ENCODE results near the gene OSR1.

DNA sequence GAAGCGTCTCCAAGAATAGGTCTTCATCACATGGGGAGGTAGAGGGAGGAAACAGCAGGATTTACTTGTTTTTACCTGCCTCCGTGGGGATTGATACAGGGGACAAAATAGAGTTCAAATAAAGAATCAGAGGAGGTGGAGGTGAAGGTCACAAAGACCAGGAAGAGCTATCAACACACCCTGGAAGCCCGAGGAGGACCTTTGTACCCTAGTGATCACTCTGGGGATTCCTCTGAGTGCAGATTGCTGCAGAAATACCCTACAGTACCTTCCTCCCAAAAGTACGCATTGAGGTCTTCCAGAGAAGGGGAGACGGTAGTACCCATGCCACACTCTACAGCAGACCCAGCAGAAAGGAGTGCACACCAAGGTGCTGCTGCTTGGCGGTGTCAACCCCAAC is 44.9 kb downstream of the OSR1 start:
- TF ChIP-seq POLR2AphosphoS5 (IDR thresholded peaks at IDR 0.05; ENCODE audit: low read depth, low read length) = no peak
- TF ChIP-seq, protein P1, sequence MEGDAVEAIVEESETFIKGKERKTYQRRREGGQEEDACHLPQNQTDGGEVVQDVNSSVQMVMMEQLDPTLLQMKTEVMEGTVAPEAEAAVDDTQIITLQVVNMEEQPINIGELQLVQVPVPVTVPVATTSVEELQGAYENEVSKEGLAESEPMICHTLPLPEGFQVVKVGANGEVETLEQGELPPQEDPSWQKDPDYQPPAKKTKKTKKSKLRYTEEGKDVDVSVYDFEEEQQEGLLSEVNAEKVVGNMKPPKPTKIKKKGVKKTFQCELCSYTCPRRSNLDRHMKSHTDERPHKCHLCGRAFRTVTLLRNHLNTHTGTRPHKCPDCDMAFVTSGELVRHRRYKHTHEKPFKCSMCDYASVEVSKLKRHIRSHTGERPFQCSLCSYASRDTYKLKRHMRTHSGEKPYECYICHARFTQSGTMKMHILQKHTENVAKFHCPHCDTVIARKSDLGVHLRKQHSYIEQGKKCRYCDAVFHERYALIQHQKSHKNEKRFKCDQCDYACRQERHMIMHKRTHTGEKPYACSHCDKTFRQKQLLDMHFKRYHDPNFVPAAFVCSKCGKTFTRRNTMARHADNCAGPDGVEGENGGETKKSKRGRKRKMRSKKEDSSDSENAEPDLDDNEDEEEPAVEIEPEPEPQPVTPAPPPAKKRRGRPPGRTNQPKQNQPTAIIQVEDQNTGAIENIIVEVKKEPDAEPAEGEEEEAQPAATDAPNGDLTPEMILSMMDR (IDR thresholded peaks at IDR 0.05 in 2 of 3, conservative IDR thresholded peaks at IDR 0.05 in 1 of 3; ENCODE audit: borderline replicate concordance in 1 of 3, insufficient read depth in 1 of 3, low read depth in 2 of 3, low read length in 2 of 3) = no peak
- TF ChIP-seq ATF3 (IDR thresholded peaks at IDR 0.05) = no peak
- TF ChIP-seq POLR2A (IDR thresholded peaks at IDR 0.05; ENCODE audit: borderline replicate concordance, extremely low read depth, insufficient read depth, insufficient read length) = no peak
- no peak for TF ChIP-seq JUND (IDR thresholded peaks at IDR 0.05)
- TF ChIP-seq EZH2 (IDR thresholded peaks at IDR 0.05) = no peak
- TF ChIP-seq FOSL1 (IDR thresholded peaks at IDR 0.05; ENCODE audit: low read depth) = no peak
- no peak for TF ChIP-seq TCF7L2 (IDR thresholded peaks at IDR 0.05; ENCODE audit: borderline replicate concordance, extremely low read depth, insufficient read depth, insufficient read length)
- TF ChIP-seq SP1 (IDR thresholded peaks at IDR 0.05; ENCODE audit: low read depth) = no peak
- TF ChIP-seq ZNF274 (IDR thresholded peaks at IDR 0.05; ENCODE audit: low read depth, low read length) = no peak
- TF ChIP-seq REST (IDR thresholded peaks at IDR 0.05; ENCODE audit: low read depth) = no peak
- TF ChIP-seq RAD21 (IDR thresholded peaks at IDR 0.05; ENCODE audit: low read depth) = no peak
- no peak for TF ChIP-seq CEBPB (IDR thresholded peaks at IDR 0.05; ENCODE audit: low read depth)

All from HCT116 (cell line).